Epithelial cell of proximal tubule (primary cell): Measurements from ENCODE around the gene CDKN1A. TPM values are rescaled to one million over a fixed set of nuclear protein-coding genes. Genes with fewer than 3 reads are reported as not detected.

Source experiments
- DNase-seq: peaks from one replicate; pipeline ENCODE4 v3.0.0-alpha.2; 2011; ENCODE audit warnings: low read depth
- H3K4me3 ChIP-seq: 2 replicates; pipeline ENCODE4 v1.5.1; 2011; ENCODE audit warnings: low read depth, mild to moderate bottlenecking, low read length
- CTCF ChIP-seq: conservative IDR thresholded peaks from 2 replicates; pipeline ENCODE4 v1.5.1; 2012; ENCODE audit warnings: low read depth, mild to moderate bottlenecking, low read length
- total RNA-seq: library from RNA; depleted of rRNA; stranded (reverse); fragments of >200 nt; gene quantifications from 2 replicates; pipeline ENCODE4 v1.2.3, GENCODE V29; 2015

The CDKN1A gene
- 208 and 427 TPM in 2 replicates for total RNA-seq

- no peak for DNase-seq
- no peak for TF ChIP-seq CTCF
- H3K4me3 ChIP-seq = peak within 1 kb of the TSS; percentile 99
Observed at GRCh38 chr6:36678488-36679042, at the start of gene CDKN1A. CDKN1A (plus strand) TSS chr6:36678714; CDS start chr6:36684102, 5,388 bp downstream.

- no peak for DNase-seq
- no peak overlapping the region for H3K4me3 ChIP-seq
- TF ChIP-seq CTCF = no peak
Observed at GRCh38 chr6:36629784-36630183, 48.7 kb upstream of the CDKN1A start.

GRCh38 chr6:36631326-36632011 lies 47.0 kb upstream of the CDKN1A start:
- DNase-seq = no peak
- no peak overlapping the region for H3K4me3 ChIP-seq
- TF ChIP-seq CTCF = no peak

- H3K4me3 ChIP-seq = no peak overlapping the region
- TF ChIP-seq CTCF = no peak
Observed at GRCh38 chr6:36633370-36633769, 45.1 kb upstream of the CDKN1A start.

GRCh38 chr6:36633915-36634314 lies 44.6 kb upstream of the CDKN1A start:
- H3K4me3 ChIP-seq = no peak overlapping the region
- no peak for TF ChIP-seq CTCF
- no peak for DNase-seq

More at GRCh38 chr6:36633370-36633769, 45.1 kb upstream of the CDKN1A start:
- DNase-seq = no peak

- no peak for TF ChIP-seq CTCF
- no peak overlapping the region for H3K4me3 ChIP-seq
- DNase-seq = no peak
Observed at GRCh38 chr6:36634317-36635108, 44.0 kb upstream of the CDKN1A start.
